H1 (cell line): ENCODE results near the gene NDUFAF3. TPM values are rescaled to one million over a fixed set of nuclear protein-coding genes. Genes with fewer than 3 reads are reported as not detected.

Source experiments
- CTCF ChIA-PET: fragments of 300-600 bp; sonication (Branson Sonifier 250); formaldehyde crosslinking; loops from one replicate; lab custom pipeline; 2021; ENCODE audit not compliant: partially characterized antibody; lab: Charles Lee
- POLR2A ChIA-PET: fragments of 300-600 bp; sonication (Branson Sonifier 250); formaldehyde crosslinking; loops from one replicate; lab custom pipeline; 2021; ENCODE audit warnings: inconsistent platforms; ENCODE audit not compliant: partially characterized antibody; lab: Charles Lee
- DNase-seq, 2 experiments: peaks; one replicate each; pipeline versions ENCODE4 v3.0.0 to v3.0.0-alpha.2; 2010 to 2022; ENCODE audit warnings: low spot score in 2 of 2, low read depth in 1 of 2, mixed read lengths in 1 of 2
- FAIRE-seq: peaks from 2 replicates; lab custom pipeline; 2011; peaks lifted over from hg19 to GRCh38; lab: Jason Lieb, UNC
- H2AFZ ChIP-seq: 2 replicates; pipeline ENCODE4 v1.8.1; 2012; ENCODE audit warnings: low read length, inconsistent platforms
- H2AK5ac ChIP-seq: 2 replicates; pipeline ENCODE4 v1.6.1; 2013; ENCODE audit warnings: low read depth, low read length
- H2BK120ac ChIP-seq: replicated peaks from 2 replicates; pipeline ENCODE3; 2013; ENCODE audit warnings: low read depth, low read length, inconsistent platforms
- H2BK12ac ChIP-seq: 2 replicates; pipeline ENCODE4 v1.6.1; 2013; ENCODE audit warnings: low read depth, low read length
- H2BK15ac ChIP-seq: 2 replicates; pipeline ENCODE4 v1.6.1; 2013; ENCODE audit warnings: low read length
- H2BK20ac ChIP-seq: 2 replicates; pipeline ENCODE4 v1.6.1; 2013; ENCODE audit warnings: low read length
- H2BK5ac ChIP-seq: 2 replicates; pipeline ENCODE4 v1.6.1; 2013; ENCODE audit warnings: low read depth, low read length
- H3K14ac ChIP-seq: 2 replicates; pipeline ENCODE4 v1.6.1; 2013; ENCODE audit warnings: inconsistent platforms; ENCODE audit not compliant: insufficient read length
- H3K18ac ChIP-seq: 2 replicates; pipeline ENCODE4 v1.6.1; 2013; ENCODE audit warnings: low read length; ENCODE audit errors: extremely low read depth
- H3K23ac ChIP-seq: 2 replicates; pipeline ENCODE4 v1.6.1; 2013; ENCODE audit warnings: inconsistent platforms; ENCODE audit not compliant: insufficient read length
- H3K23me2 ChIP-seq: 2 replicates; pipeline ENCODE4 v1.6.1; 2013; ENCODE audit warnings: low read depth, low read length
- H3K27ac ChIP-seq: 2 replicates; pipeline ENCODE4 v1.6.1; 2011; ENCODE audit warnings: low read depth, low read length, inconsistent platforms
- H3K27me3 ChIP-seq, 4 experiments: replicated peaks in 1 of 4; 1 replicate in 1 of 4; 2 replicates in 3 of 4; pipeline versions ENCODE4 v1.6.1 to v1.8.1; 2011 to 2013; ENCODE audit warnings: low read length in 3 of 4, mild to moderate bottlenecking in 3 of 4, inconsistent platforms in 2 of 4, mixed read lengths in 2 of 4, moderate library complexity in 1 of 4; ENCODE audit not compliant: control insufficient read depth in 3 of 4, insufficient read depth in 3 of 4; ENCODE audit errors: extremely low read depth in 1 of 4
- H3K36me3 ChIP-seq, 4 experiments: 2 replicates each; pipeline versions ENCODE4 v1.6.1 to v1.8.1; 2011 to 2013; ENCODE audit warnings: mild to moderate bottlenecking in 4 of 4, low read length in 3 of 4, moderate library complexity in 2 of 4, control low read depth in 1 of 4, inconsistent platforms in 1 of 4; ENCODE audit not compliant: insufficient read depth in 4 of 4, control insufficient read depth in 2 of 4
- H3K4ac ChIP-seq: replicated peaks from 2 replicates; pipeline ENCODE3; 2013; ENCODE audit warnings: low read length, low read depth, mixed read lengths, inconsistent platforms; ENCODE audit not compliant: insufficient read length
- H3K4me1 ChIP-seq, 4 experiments: replicated peaks in 1 of 4; 1 replicate in 1 of 4; 2 replicates in 3 of 4; pipeline versions ENCODE4 v1.6.1 to v1.8.1; 2011 to 2013; ENCODE audit warnings: low read length in 3 of 4, inconsistent platforms in 2 of 4, mixed read lengths in 1 of 4; ENCODE audit not compliant: insufficient read depth in 4 of 4, control insufficient read depth in 3 of 4
- H3K4me2 ChIP-seq, 2 experiments: 2 replicates each; pipeline versions ENCODE4 v1.6.1 to v1.8.1; 2011 to 2013; ENCODE audit warnings: low read depth in 2 of 2, low read length in 2 of 2, control low read depth in 1 of 2, inconsistent platforms in 1 of 2, mild to moderate bottlenecking in 1 of 2; ENCODE audit not compliant: insufficient read depth in 1 of 2
- H3K4me3 ChIP-seq, 4 experiments: fragments of 200-600, 300-600 bp in 1 of 4; sonication (generic), shearing (Covaris generic), sonication (Bioruptor Twin) in 1 of 4; 2 replicates each; pipeline versions ENCODE4 v1.5.1 to v1.8.1; 2011 to 2016; ENCODE audit warnings: low read length in 4 of 4, low read depth in 3 of 4, control low read depth in 2 of 4, inconsistent platforms in 2 of 4, mild to moderate bottlenecking in 2 of 4, mixed read lengths in 1 of 4, moderate library complexity in 1 of 4; ENCODE audit not compliant: insufficient read depth in 2 of 4; ENCODE audit errors: extremely low read depth in 1 of 4
- H3K56ac ChIP-seq: replicated peaks from 2 replicates; pipeline ENCODE3; 2013; ENCODE audit warnings: low read depth, mild to moderate bottlenecking, mixed read lengths, low read length, inconsistent platforms; ENCODE audit not compliant: insufficient read length
- H3K79me1 ChIP-seq: 2 replicates; pipeline ENCODE4 v1.6.1; 2013; ENCODE audit warnings: low read depth, low read length, control low read depth
- H3K79me2 ChIP-seq, 2 experiments: 2 replicates each; pipeline versions ENCODE4 v1.6.1 to v1.8.1; 2012 to 2013; ENCODE audit warnings: low read length in 2 of 2, mild to moderate bottlenecking in 2 of 2, inconsistent platforms in 1 of 2; ENCODE audit not compliant: insufficient read depth in 2 of 2, control insufficient read depth in 1 of 2
- H3K9ac ChIP-seq, 4 experiments: replicated peaks in 1 of 4; 1 replicate in 1 of 4; 2 replicates in 3 of 4; pipeline versions ENCODE4 v1.6.1 to v1.8.1; 2011 to 2013; ENCODE audit warnings: low read depth in 3 of 4, low read length in 3 of 4, control low read depth in 2 of 4, mild to moderate bottlenecking in 2 of 4, moderate library complexity in 2 of 4, inconsistent platforms in 1 of 4; ENCODE audit errors: extremely low read depth in 1 of 4
- H3K9me3 ChIP-seq, 2 experiments: 2 replicates each; pipeline versions ENCODE4 v1.6.1 to v1.8.1; 2012 to 2013; ENCODE audit warnings: mild to moderate bottlenecking in 2 of 2, moderate library complexity in 2 of 2, control low read depth in 1 of 2, inconsistent platforms in 1 of 2, low read depth in 1 of 2, low read length in 1 of 2, mixed read lengths in 1 of 2; ENCODE audit not compliant: insufficient read depth in 2 of 2
- H4K20me1 ChIP-seq, 2 experiments: replicated peaks in 1 of 2; 2 replicates each; pipeline versions ENCODE3 to v1.8.1; 2011 to 2013; ENCODE audit warnings: inconsistent platforms in 2 of 2, low read length in 2 of 2, mild to moderate bottlenecking in 1 of 2; ENCODE audit not compliant: insufficient read depth in 2 of 2, control insufficient read depth in 1 of 2
- H4K5ac ChIP-seq: 2 replicates; pipeline ENCODE4 v1.6.1; 2013; ENCODE audit warnings: low read length, low read depth, mixed read lengths, inconsistent platforms; ENCODE audit not compliant: insufficient read length
- H4K8ac ChIP-seq: 2 replicates; pipeline ENCODE4 v1.8.0; 2013; ENCODE audit warnings: mild to moderate bottlenecking, moderate library complexity, low read length, inconsistent platforms; ENCODE audit not compliant: insufficient read depth; ENCODE audit errors: extremely low read depth
- H4K91ac ChIP-seq: replicated peaks from 2 replicates; pipeline ENCODE3; 2013; ENCODE audit warnings: low read length, mixed read lengths, inconsistent platforms; ENCODE audit not compliant: insufficient read length
- BRCA1 ChIP-seq: IDR thresholded peaks from 2 replicates; pipeline ENCODE4 v1.6.1; 2012; ENCODE audit warnings: low read depth, low read length, improper control_type of control experiment
- CHD2 ChIP-seq: IDR thresholded peaks from 2 replicates; pipeline ENCODE4 v1.6.1; 2012; ENCODE audit warnings: low read length, improper control_type of control experiment
- HDAC2 ChIP-seq, 2 experiments: fragments of 300-600 bp in 1 of 2; sonication (generic) in 1 of 2; IDR thresholded peaks; 2 replicates each; pipeline ENCODE4 v1.6.1; 2011 to 2012; ENCODE audit warnings: low read depth in 2 of 2, low read length in 2 of 2, mild to moderate bottlenecking in 2 of 2, moderate library complexity in 2 of 2, borderline replicate concordance in 1 of 2, inconsistent platforms in 1 of 2
- MAFK ChIP-seq: IDR thresholded peaks from 2 replicates; pipeline ENCODE4 v1.6.1; 2012; ENCODE audit warnings: low read depth, mild to moderate bottlenecking, improper control_type of control experiment, low read length
- RNF2 ChIP-seq: fragments of 200-900, 300-1000 bp; sonication (generic); IDR thresholded peaks from 2 replicates; pipeline ENCODE4 v1.7.1; 2016; ENCODE audit warnings: borderline replicate concordance, low read depth, mild to moderate bottlenecking, antibody characterized with exemption, low read length; ENCODE audit not compliant: poor library complexity, severe bottlenecking; ENCODE audit errors: missing control alignments
- RXRA ChIP-seq: IDR thresholded peaks from 2 replicates; pipeline ENCODE4 v1.6.1; 2011; ENCODE audit warnings: low read depth, mild to moderate bottlenecking, low read length, moderate library complexity; ENCODE audit not compliant: insufficient read depth
- SAP30 ChIP-seq: fragments of 300-600 bp; sonication (generic); IDR thresholded peaks from 2 replicates; pipeline ENCODE4 v1.7.1; 2012; ENCODE audit warnings: low read length, moderate library complexity, mild to moderate bottlenecking, inconsistent platforms; ENCODE audit not compliant: insufficient read depth, insufficient replicate concordance
- SP4 ChIP-seq: IDR thresholded peaks from 2 replicates; pipeline ENCODE4 v1.6.1; 2012; ENCODE audit warnings: low read length, inconsistent platforms
- TAF7 ChIP-seq: optimal IDR thresholded peaks from 2 replicates; pipeline ENCODE3; 2011; ENCODE audit warnings: low read depth, mild to moderate bottlenecking, inconsistent platforms, low read length, moderate library complexity, borderline replicate concordance
- TCF12 ChIP-seq: IDR thresholded peaks from 2 replicates; pipeline ENCODE4 v1.6.1; 2011; ENCODE audit warnings: low read depth, mild to moderate bottlenecking, low read length
- WGBS, 2 experiments: shearing (Covaris generic) in 1 of 2; methylation state at CpG; one replicate each; pipeline versions ENCODE4 v1.1.6 to v1.1.7; 2013 to 2015; ENCODE audit warnings: low lambda C conversion rate in 2 of 2, mixed read lengths in 2 of 2, inconsistent platforms in 1 of 2, low coverage in 1 of 2, missing lambda C conversion rate in 1 of 2; ENCODE audit not compliant: insufficient replicate concordance in 2 of 2, insufficient coverage in 1 of 2, insufficient read length in 1 of 2; ENCODE audit errors: extremely low coverage in 1 of 2, missing lambda C conversion rate in 1 of 2; 5-methylcytosine and 5-hydroxymethylcytosine counted together
- polyA plus RNA-seq, 7 experiments: library from polyadenylated mRNA; depleted of rRNA in 3 of 7; stranded (reverse) in 5 of 7; unstranded in 2 of 7; fragments of >200 nt in 5 of 7; fragments of 200-250 nt in 2 of 7; gene quantifications; 1 replicate in 5 of 7; 2 replicates in 1 of 7; 4 replicates in 1 of 7; pipeline versions ENCODE4 v1.2.1 to v1.2.3, GENCODE V29; 2011 to 2013; ENCODE audit warnings: missing spikeins in 2 of 7, mixed read lengths in 2 of 7
- total RNA-seq: library from RNA; stranded (reverse); fragmentation: NEBNext Ultra II Directional; extraction: Animal tissue kit (Norgen Biotek cat#: 25700); gene quantifications from 2 replicates; pipeline ENCODE4 v1.2.1, GENCODE V29; 2021
- TF ChIP-seq, protein P1 (sequence below): IDR thresholded peaks from 2 replicates; pipeline ENCODE4 v1.6.1; 2011; ENCODE audit warnings: low read length, improper control_type of control experiment

The NDUFAF3 gene
- total and polyA plus RNA-seq, 2 of the 8 experiments (the other 6 are each of a cell fraction or from before 2014, with no cell fraction given): 27.8 to 45.5 TPM

DNA sequence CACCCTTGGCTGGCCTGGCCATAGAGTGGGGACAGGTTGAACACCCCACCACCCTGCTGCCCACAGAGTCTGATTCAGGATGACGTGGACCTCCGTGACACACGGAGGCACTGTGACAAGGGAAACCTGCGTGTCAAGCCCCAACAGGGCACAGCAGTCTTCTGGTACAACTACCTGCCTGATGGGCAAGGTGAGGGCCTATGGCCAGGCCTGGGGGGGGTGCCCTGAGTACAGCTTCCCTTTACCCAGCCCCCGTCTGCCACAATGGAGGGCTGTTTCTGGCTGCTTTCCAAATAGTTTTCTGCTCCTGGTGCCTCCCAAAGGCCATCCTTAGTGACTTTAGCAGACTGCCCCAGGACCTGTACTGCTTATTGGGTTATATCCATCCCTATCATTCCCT is 15.9 kb upstream of the NDUFAF3 start:
- Histone ChIP-seq H4K91ac (peak overlapping the region; percentile 79), H3K79me2 (peaks cover 11 to 28% of the 10 kb centered on the region in 2 experiments), H3K4me3 (peak overlapping the region in 2 of 4 experiments; percentile 90 to 94; a peak in 3 of 8 replicates), H3K4ac (no peak overlapping the region), H3K18ac (no peak overlapping the region), H2BK20ac (no peak overlapping the region), H2AFZ (no peak overlapping the region), H2BK12ac (0 out of 2 replicates have a peak overlapping the region, but pooled peaks have one; percentile 84), H3K27me3 (no peaks in the 10 kb centered on the region), H2AK5ac (0 out of 2 replicates have a peak overlapping the region, but pooled peaks have one; percentile 57), H4K20me1 (peaks cover 7 to 12% of the 10 kb centered on the region in 2 experiments), H3K23ac (no peak overlapping the region), H3K9me3 (no peaks in the 10 kb centered on the region), H3K27ac (no peak overlapping the region), H2BK120ac (no peak overlapping the region), H3K4me2 (peak overlapping the region; percentile 95 to 98), H3K9ac (peak overlapping the region in 1 of 4 experiments; percentile 81; a peak in 1 of 7 replicates), H3K4me1 (peaks cover 0 to 12% (median 6%) of the 10 kb centered on the region in 4 experiments; a peak in 5 of 7 replicates), H4K5ac (peak overlapping the region; percentile 12), H2BK5ac (no peak overlapping the region), H3K36me3 (peaks cover 0 to 5% (median 1%) of the 10 kb centered on the region in 4 experiments; a peak in 2 of 8 replicates), H2BK15ac (no peak overlapping the region), H3K79me1 (peaks cover 7% of the 10 kb centered on the region), H3K23me2 (peaks cover 12% of the 10 kb centered on the region), H4K8ac (peak overlapping the region; percentile 48; the same call in 1 of the 2 replicates), H3K14ac (no peak overlapping the region), H3K56ac (no peak overlapping the region)
- no peak for FAIRE-seq
- CTCF ChIA-PET: interaction anchor here (5.0 to 24.3 kb wide), 3 partner anchors 9 to 15 kb away, joined by 36 to 467 read pairs (median 42); partner anchors contain the start of genes NDUFAF3 and P4HTM
- WGBS, 2 experiments: 85% methylated on average over 5 of the region's 5 CpGs; no CpG with 5 or more reads in 1 of the 2 experiments
- DNase-seq: no peak
- POLR2A ChIA-PET: interaction anchor here (1.1 to 38.8 kb wide), 7 partner anchors 4 to 343 kb away, joined by 3 to 1518 read pairs (median 25); partner anchors contain the start of genes CELSR3, DALRD3, IMPDH2 and NDUFAF3
- no peak for TF ChIP-seq RXRA
- no peak for TF ChIP-seq BRCA1
- TF ChIP-seq TAF7: no peak
- no peak for TF ChIP-seq CHD2
- no peak for TF ChIP-seq HDAC2 (IDR thresholded peaks at IDR 0.05; ENCODE audit: borderline replicate concordance in 1 of 2, low read depth in 2 of 2, low read length in 2 of 2)
- TF ChIP-seq TCF12: no peak
- TF ChIP-seq MAFK: no peak
- TF ChIP-seq SAP30: no peak
- TF ChIP-seq, protein P1, sequence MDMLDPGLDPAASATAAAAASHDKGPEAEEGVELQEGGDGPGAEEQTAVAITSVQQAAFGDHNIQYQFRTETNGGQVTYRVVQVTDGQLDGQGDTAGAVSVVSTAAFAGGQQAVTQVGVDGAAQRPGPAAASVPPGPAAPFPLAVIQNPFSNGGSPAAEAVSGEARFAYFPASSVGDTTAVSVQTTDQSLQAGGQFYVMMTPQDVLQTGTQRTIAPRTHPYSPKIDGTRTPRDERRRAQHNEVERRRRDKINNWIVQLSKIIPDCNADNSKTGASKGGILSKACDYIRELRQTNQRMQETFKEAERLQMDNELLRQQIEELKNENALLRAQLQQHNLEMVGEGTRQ: no peak
- TF ChIP-seq RNF2: no peak
- TF ChIP-seq SP4: no peak
